ENCODE results near the gene REXO5.
A peak's percentile ranks its signal among the peaks of the same experiment; 100 is the strongest.
"Not testable (repeated sequence)": the region's sequence is repeated elsewhere in the genome, so short reads cannot be mapped to it uniquely, and the experiment has no call there.

REXO5 gene

DNA sequence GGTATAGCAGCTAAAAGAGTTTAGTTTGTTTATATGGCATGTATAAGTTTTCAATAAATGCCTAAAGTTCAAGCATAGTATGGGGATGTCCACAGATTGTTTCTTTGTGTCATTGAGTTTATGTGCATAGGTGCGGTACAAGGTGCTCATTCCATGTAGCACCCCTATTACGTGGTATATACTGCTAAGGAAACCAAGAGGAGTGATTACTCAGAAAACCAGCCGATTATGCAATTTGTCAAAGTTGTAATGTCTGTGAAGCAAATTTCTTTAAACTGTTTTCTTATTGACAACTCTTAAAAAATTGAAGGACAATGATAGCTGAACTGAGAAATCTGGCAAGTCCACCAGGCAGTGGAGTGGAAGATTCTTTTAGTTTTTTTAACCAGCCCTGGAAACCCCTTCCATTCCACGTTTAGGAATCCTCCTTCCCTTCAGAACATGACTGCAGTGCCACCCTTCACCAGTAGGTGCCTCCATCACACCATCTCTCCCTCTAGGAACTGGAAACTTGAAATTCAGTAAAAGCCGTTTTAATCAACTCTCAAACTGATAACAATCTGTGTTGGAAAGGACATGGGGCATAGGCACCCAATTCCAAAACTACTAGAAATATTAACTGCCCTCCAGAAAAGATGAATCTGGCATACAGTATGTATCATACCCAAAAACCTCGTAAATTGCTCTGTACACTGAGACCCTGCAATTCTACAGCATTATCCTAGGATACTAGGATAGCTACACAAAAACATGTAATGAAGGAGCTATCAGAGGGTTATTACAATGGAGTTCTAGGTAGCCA is 43.5 kb downstream of the REXO5 start:
- peak; percentile 71 for DNase-seq (ENCODE audit: low read depth)

DNA sequence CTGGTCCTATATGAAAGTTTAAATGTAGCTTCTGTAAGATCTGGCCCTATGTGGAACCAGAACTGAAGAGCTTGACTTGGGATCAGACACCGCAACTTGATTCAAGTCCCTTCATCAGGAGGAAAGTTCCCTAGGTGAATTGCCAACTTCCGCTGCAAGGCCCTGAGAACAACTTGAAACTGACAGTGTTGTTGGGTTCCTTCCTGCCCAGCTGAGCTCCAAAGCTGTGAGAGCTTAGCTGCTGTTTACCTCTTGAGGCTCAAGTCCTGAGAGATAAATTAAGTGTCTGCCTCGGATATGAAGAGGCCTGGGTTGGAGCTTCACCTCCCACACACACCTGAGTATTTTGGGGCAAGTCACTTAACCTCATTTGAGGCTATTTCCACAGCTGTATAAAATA is 44.7 kb downstream of the REXO5 start:
- no peak for DNase-seq (ENCODE audit: low read depth)

DNA sequence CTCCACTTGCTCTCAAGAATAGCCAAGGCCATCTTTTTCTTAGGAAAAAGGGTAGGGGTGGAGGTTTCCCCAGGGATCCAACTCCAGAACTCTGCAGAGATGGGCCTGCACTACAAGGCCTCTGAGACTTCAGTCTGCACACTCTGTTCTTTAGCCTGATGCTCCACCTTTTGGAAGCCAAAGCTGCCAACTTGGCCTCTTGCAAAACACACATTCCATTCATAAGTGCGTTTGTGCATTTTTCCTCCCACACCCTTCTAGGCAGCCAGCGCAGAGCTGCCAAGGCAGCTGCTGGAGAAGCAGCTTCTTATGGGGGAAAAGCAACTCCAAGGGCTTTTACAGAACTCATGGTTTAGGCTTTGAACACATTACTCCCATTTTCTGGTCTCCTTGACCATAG is 45.3 kb downstream of the REXO5 start:
- DNase-seq (ENCODE audit: low read depth): peak; percentile 68

DNA sequence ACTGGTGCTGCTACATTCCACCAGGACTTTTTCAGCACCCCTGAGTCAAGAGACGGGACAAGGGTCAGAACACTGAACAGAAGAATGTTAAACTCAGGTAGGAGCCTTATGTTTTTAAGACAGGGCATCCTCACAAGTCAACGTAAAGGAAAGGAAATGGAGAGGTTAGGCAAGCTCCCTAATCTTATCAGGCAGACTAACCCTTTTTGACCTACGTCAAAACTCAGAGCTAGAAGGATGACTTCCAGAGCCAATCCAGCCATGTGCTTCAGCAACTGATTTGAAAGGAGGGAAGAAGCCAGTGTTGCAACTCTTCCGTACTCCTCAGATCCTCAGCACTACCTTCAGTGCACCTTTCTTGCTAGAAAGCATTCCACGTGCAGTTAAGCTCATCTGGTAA is 46.8 kb downstream of the REXO5 start:
- DNase-seq (ENCODE audit: low read depth): no peak

DNA sequence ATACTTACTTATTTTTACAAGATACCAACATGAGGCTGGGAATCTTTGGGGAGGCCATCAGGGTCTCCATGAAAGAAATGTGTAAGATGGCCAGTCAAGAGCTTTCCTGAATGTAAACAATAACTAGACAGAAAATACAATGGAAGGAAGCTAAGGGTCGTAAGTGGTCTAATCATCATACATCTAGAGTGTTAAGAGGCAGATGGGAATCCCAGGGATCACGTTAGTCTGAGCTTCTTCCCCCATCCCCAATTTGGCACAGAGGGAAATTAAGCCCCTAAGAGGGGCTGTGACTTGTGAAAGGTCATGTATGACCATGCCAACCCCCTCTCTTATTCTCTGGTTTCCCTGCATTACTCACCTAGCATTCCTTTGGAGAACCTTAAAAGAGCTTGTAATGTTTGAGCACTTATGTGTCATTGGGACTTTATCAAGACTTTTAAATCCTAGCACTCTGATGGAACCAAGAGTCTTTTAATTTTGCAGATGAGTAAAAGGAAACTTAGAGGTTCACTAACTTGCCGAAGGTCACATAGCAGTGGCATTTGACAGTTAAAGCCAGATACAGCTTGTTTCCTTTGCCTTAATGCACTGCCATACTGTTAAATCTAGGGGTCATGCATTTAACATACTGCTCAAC is 47.8 kb downstream of the REXO5 start:
- peak; percentile 22 for DNase-seq (ENCODE audit: low read depth)

DNA sequence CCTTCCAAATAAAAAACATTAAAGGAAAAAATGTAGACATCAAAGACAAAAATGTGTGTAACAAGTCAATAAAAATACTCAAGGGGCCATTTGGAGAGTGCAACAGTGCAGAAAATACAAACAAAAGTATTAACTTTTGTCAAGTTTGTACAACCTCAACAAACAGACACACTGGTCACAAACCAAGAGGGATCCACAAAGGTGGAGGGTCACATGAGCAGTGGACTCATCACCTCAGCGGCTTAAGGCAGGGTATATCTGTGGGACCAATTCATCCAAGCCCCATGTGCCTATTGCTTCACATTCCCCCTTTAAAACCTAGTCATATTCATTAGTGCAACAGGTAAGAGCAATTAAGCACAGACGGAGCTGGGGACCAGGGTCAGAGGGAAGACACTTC is 48.6 kb downstream of the REXO5 start:
- no peak for DNase-seq (ENCODE audit: low read depth)

DNA sequence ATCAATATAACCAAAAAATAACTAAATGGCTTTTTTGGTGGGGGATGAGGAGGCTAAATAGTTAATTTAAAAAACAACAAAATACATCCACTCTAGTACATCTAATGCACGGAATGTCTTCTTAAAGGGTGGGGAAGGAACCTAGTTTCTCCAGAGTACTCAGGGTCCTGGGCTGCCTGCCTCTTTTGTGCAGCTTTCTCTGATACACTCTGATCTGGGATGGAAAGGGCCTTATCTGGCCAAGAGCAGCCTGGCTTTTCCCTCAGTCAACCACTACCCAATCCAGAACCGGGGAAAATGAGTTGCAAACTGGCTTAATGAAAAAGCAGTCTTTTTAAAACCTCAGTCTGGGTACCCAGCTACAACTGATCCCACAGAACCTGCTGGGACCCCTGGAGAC is 51.0 kb downstream of the REXO5 start:
- DNase-seq (ENCODE audit: low read depth): no peak

DNA sequence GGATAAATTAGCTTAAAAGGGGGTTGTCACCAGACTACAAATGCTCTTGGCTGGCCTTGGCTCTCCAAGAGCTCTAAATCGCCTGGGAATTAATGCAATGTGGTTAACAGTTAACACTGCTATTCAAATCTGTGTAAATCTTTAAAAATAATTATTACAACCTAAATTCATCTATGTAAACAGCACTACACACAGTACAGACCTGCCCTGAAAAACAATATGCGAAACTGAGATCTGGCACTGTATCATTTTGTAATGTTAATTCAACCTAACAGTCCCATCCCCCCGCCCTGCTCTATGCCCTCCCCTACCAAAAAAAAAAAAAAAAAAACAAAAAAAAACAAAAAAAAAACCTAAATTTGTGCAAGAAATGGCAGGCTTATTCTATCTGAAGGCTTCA is 52.9 kb downstream of the REXO5 start:
- DNase-seq (ENCODE audit: low read depth): no peak

DNA sequence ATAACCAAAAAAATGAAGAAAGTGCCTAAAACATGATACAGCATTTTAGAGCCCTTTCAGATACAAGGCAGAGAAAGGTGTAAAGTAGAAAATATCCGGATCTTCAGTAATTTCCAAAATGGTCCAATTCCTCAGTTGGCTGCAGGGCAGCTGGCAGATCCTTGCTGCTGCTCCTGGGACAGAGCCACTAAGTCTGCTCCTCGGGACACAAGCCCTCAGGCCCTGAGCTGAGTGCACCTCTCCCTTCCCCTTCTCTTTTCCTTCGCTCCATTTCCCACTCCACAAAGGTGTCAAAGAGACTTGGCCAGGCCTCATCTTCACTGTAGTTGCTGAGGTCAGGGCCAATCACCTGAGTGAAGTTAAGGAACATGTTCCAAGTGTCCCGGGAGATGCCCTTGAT is 53.4 kb downstream of the REXO5 start:
- DNase-seq (ENCODE audit: low read depth): no peak

DNA sequence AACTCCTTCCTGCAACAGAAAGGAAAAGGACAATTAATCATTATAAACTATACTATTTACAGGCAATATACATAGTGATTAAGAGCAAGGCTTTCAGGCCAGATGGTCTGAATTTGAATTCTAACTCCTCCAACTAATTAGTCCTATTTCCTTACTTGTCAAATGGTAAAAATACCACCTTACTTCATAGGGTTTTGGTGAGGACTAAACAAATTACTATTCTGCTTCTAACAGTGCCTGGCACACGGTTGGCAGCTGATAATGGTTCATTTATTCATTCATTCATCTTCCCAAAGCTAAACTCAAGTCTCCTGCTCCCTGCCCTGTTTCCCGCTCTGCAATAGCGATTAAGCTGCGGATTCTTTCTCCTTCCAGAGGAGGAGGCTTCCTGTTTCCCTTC is 54.0 kb downstream of the REXO5 start:
- DNase-seq (ENCODE audit: low read depth): no peak

DNA sequence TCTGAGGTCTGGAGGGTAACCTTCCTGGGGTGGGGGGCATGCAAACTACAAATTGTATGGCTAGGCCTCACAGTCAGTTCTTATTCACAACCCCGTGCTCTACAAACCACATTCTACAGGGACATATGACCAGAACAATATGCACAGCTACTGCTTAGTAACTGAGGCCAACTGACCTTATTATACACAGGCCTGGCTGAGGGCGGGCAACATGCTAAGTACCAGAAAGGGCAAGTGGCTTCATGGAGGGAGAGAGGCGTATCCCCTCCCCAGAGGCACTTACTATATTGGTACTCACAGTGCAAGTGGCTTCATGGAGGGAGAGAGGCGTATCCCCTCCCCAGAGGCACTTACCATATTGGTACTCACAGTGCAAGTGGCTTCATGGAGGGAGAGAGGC is 54.7 kb downstream of the REXO5 start:
- not testable (repeated sequence) for DNase-seq (ENCODE audit: low read depth)

DNA sequence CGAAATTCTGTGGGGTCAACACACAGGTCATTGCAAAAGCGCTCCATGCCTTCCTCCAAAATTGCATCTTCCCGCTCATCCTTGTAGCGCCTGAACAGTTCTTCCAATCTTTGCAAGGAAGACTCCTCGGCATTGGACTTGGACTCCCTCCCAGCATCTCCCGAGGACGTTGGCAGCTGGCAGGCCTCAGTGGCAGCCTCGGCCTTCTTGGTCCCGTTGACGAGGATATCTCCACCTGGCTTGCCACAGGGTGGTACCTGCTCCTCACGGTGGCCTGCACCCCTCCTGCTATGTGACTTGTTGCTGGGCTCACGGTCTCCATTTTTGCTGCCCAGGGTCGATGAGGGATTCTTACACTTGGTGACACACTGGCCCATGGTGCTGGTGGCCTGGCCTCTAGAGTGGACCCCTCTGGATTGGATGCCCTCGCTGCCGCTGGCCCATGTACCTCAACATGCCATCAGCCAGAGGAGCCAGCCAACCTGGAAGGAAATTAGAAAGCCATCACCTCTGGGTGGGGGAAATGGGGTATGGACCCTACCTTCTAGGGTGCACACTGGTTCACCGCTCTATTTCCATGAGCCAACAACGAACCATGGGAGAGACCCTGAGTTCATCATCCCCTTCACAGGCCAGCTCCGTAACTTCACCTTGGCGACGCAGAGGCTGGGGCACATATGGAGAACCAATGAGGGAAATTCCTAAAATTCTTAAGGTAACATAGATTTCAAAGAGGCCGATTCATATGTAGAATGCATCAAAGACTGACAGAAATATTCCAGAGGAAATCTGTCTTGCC is 56.0 kb downstream of the REXO5 start:
- no peak for DNase-seq (ENCODE audit: low read depth)

DNA sequence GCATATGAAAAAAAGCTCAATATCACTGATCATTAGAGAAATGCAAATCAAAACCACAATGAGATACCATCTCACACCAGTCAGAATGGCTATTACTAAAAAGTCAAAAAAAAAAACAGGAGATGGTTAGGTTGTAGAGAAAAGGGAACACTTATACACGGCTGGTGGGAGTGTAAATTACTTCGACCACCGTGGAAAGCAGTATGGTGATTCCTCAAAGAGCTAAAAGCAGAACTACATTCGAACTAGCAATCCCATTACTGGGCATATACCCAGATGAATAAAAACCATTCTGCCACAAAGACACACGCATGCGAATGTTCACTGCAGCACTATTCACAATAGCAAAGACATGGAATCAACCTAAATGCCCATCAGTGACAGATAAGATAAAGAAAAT is 58.0 kb downstream of the REXO5 start:
- DNase-seq (ENCODE audit: low read depth): not testable (repeated sequence)

DNA sequence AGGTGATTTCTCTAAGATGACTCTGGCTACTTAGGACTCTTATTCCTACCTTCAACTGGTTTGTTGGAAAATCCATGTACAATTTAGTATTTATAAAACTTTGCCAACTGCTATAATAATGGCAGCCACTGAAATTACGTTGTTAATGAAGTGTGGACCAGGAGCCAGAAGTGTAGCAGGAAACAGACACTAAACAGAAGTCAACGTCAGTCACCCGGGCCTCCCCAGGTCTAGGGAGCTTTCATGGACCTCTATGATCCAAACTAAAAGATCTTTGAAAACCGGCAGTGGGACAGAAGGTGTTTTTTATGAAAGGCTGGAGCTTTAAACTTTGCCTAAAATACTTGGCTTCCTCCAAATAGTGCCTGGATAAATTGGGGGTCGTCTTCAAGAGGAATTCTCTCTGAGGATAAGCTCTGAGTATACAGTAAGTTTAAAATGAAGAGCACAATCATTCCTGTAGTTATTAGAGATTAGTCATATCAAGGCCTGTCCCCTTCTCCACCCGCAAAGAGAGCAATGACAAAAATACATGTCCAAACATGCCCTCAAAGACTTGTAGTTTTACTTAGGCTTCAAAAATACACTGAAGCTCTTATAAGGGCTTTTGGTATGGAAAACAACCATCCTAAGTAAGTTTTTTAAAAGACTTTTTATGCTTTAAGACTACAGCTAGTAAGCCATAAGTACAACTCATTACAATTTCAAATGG is 59.2 kb downstream of the REXO5 start:
- DNase-seq (ENCODE audit: low read depth): peak; percentile 33

DNA sequence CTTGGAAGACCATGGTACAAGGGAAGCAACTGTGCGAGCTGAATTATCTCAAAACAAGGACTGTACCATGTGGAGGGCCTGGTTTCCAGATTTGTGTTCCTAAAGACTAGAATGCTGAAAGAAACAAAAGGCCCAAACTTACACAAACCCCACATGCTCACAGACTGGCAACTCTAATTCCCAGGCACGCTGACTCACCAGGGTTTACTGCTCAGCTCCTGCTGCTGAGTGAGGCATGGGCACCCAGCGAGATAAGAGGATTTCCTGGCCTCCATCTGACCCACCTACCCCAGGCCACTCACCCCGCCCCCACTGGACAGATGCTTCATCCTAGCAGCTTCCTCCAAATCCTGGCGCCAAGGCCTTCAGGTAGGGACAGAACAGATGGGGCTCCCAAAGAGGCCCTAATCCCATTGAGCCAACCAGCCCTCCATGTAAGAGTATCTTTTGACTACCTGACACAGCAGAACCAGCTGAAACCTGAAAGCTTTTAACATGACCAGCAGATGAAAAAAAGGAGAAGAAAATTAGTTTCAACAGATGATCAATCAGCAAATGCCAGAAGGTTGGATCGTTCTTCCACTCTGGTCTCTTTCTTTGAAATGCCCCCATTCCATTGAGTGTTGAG is 59.9 kb downstream of the REXO5 start:
- peak; percentile 77 for DNase-seq (ENCODE audit: low read depth)

DNA sequence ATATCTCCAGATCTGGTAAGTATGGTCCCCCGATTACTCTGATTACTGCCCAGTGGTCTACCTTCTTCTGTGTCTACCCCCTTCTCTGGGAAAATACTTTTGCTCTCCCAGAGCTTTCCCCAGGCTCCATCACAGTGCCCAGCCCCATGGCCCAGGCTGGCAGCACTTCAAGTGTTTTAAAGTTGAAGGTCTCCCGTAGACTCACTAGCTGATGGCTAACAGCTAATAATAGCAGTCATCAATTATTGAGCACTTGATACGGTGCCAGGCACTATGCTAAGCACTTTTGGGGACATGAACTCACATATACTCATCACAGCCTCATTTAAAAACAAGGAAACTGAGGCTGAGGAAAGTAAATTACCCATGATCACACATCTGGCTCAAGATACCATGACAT is 60.5 kb downstream of the REXO5 start:
- DNase-seq (ENCODE audit: low read depth): no peak

DNA sequence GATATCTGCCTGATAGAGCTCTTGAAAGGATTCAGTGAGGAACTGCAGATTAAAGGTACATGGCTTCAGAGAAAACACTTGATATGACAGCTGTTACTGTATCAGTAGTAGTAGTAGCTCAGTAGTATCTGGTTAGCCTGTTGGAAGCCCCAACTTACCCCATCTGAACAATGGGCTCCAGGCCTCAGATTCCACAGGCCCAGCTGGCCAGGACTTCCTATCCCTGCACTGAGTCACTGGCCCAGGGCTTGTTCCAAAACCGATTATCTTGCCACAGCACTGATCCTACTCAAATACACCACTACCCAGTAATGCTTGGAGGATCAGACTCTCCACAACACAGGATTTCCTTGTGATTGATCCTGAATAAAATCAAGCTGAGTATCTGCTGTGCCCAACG is 61.3 kb downstream of the REXO5 start:
- peak; percentile 28 for DNase-seq (ENCODE audit: low read depth)

DNA sequence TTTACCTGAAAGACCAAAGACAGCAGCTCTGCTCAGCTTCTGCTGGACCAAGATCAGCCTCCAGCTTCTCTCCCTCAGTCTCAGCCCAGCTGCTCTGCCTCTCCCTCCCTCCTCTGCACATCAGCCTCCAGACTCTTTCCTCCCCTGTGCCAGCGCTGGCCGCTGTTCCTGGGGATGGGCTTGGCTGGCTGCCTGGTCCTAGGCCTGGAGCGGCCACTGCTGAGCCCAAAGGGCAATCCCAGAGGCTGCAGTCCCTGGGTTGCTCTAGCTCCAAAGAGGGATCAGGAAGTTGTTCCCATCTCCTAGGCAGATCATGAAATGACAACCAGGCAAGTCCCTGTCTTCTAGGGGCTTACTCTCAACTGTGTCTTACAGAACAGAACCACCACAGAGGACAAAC is 62.6 kb downstream of the REXO5 start:
- peak; percentile 24 for DNase-seq (ENCODE audit: low read depth)

DNA sequence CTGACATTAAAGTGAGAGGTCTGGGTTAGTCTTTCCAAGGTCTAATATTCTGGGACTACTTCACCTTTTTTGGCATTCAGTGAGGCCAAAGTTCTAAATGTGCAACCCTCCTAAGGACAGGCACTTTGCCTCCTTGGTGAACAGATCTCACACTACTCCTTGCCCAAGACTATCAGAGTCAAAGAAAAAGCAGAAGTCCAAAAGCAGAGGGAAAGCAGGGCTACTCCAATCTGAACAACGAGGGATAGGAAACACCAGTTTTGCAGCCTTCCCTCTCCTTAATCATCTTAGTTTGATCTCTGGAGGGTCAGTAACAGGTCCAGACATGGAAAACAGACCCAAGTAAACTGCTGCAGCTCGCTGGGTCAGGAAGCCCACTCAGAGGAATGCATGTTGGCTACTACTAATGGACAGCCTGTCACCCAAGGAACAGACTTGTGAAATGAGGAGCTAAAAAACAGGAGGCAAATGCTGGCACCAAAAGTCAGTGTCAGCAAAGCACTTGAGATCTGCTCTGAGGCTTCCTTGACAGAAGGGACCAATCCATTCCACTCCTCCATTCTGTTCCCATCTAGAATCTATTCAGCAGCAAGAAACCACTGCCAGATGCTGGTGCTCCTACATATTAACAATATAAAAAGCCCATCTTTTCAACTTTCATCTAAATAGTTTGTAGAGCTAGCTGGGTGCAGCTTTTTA is 63.9 kb downstream of the REXO5 start:
- DNase-seq (ENCODE audit: low read depth): no peak

DNA sequence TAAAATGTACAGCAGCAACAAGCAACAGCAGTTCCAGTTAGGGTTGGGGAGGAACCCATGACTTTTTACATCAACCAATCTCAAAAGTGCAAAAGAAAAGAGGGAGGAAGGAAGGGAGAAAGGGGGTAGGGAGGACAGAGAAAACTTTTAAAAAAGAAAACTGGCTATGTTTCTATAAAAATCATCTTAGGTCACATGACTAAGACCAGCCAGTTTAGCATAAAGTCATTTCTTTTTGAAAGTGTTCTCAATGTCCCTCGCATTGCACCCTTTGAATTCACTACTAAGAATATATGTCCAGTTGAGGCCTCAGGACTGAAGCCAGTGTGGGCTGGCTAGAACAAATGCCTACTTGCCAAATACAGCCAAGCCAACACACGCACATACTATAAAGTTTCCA is 64.9 kb downstream of the REXO5 start:
- no peak for DNase-seq (ENCODE audit: low read depth)

All from ELR (cell line).